Fibroblast of gingiva (primary cell): ENCODE data around the gene SIGMAR1.

Source experiments
- DNase-seq: peaks from one replicate; pipeline ENCODE4 v3.0.0-alpha.2; 2011; ENCODE audit warnings: low read depth

The SIGMAR1 gene

DNA sequence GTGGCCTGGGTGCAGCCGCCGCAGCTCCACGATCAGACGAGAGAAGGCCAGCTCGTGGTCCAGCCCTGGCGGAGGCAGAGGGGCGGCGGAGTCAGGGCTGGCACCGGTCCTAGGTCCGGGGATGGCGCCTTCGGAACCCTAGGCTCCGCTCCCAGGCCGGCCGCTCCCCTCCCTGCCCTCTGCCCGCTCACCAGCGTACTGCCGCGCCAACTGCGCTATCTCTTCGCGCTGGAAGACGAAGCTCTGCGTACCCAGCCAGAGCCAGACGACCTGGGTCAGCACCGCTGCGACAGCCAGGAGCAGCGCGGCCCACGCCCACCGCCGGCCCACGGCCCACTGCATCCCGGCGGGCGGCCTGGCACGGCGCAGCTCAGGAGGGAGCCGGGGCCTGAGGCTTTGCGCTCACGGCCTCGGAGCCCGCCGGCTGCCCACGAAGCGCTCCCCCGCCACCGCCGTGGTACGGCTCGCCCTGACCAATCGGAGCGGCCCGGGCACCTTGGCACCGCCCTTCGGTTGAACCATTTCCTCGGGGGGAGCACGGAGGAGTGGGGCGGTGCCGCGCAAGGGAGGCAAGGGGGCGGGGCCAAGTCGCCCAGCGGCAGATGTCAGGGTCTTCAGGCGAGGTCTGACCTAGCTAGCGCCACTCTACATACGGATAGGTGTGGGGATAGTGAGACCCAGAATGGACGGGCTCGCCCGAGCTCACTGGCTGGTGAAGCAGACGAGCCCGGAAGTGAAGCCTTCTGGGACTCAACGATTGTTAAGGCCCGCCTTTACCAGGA, at the start of gene SIGMAR1:
Gene SIGMAR1 (minus strand): TSS at position 432 of the 782 bp plus-strand sequence. CDS start 90 bp downstream, at position 342.
- DNase-seq: peak; percentile 94

DNA sequence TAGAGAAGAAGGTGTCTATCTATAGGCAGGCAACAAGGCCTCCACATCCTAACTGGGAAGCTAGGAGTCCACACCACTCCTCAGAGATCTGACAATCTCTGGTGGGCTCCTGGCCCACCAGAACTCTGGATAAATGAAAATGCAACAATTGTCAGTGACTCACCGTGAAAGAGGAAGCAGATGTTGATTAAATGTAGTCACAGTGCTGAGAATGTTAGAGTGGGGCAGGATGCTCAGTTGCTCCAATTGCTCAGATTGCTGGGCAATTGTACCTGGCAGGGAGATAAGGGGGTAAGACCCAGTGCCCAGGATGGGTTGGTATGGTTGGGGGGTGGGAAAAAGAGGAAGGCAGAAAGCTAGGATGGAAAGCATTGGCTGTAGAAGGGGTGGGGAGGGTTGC, 49.1 kb upstream of the SIGMAR1 start:
- peak; percentile 46 for DNase-seq

DNA sequence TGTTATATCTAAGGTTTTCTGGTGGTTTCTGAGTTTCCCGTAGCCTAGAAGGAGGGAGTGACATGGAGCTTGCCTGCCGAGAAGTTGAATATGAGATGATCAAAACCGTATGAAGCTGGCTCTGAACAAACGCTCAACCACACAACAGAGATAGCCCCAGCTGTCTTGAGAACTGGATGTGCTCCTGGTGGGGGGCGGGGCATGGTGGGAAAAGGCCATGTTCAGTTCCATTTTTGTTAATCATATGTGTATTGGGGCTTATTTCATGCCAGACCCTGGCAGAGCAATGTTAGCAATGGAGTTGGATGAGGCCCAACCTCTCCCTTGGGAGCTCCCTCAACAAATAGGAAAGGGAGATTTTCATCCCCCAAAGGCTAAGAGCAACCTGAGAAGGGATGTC, 48.6 kb upstream of the SIGMAR1 start:
- peak; percentile 96 for DNase-seq

DNA sequence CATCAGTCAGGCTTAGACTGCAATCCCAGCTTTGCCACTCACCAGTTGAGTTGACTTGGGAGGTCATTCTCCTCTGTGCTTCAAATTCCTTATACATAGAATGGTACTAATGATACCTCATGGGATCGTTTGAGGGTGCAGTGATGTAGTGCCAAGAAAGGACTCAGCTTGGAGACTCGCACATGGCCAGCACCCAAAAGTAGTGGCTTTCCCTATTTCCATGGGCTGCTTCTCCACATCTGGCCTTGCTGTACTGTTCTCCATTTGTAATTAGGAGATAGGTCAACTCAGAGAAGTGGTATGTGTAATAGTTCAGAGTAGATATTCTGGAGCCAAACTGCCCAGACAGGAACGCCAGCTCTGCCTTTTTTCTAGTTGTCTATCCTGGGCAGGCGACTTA, 48.0 kb upstream of the SIGMAR1 start:
- DNase-seq: peak; percentile 90

DNA sequence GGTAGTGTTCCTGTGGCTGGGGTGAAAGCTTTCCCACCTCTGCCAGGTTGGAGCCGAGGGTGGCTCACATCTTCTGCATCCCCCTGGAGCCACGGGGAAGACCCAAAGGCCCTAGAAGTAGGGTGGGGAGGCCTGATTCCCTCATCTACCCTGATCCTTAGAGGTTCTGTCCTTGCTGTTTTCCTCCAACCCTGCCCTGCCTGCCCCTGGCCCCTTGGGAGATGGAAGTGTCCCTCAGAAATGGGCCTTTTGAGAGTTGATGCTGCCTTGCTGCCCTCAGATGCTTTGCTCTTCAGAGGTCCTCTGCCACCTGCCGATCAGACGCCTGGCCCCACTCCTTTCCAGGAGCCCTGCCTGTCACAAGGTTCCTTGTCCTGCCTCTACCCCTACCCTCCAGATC, 47.2 kb upstream of the SIGMAR1 start:
- DNase-seq: no peak

DNA sequence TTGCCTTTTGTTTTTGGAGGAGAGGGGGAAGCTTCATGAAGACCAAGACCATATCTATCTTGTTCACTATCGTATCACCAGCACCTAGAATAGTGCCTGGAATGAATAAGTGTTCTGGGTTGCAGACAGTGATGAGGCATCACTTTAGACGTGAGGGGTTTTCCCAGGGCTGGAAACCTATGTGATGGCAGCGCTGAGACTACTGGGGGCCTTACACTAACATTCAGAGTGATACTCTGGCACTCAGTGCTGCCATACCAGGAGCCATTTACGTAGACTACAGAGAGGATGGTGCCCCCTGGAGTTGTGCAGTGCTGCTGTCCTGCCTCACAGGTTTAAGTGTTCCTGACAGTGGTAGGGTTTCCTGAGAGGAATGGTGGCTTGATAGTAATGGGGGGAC, 46.6 kb upstream of the SIGMAR1 start:
- DNase-seq: no peak

DNA sequence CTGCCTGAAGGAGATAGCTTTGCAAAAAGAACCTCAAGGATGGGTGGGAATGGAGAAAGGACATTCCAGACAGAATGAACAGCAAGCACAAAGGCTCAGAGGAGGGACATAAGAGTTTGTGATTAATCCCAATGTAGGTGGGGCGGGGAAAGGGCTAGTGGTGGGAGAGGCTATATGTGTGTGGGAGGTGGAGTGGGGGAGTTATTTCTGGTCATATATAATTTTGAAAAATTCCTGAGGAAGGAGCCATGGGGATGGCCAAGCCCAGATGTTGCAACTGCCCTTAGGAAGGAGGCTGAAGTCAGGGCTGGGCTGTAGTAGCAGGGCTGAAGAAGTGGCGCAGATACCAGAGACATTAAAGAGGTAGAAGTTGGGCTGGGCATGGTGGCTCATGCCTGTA, 38.3 kb upstream of the SIGMAR1 start:
- DNase-seq: peak; percentile 40

DNA sequence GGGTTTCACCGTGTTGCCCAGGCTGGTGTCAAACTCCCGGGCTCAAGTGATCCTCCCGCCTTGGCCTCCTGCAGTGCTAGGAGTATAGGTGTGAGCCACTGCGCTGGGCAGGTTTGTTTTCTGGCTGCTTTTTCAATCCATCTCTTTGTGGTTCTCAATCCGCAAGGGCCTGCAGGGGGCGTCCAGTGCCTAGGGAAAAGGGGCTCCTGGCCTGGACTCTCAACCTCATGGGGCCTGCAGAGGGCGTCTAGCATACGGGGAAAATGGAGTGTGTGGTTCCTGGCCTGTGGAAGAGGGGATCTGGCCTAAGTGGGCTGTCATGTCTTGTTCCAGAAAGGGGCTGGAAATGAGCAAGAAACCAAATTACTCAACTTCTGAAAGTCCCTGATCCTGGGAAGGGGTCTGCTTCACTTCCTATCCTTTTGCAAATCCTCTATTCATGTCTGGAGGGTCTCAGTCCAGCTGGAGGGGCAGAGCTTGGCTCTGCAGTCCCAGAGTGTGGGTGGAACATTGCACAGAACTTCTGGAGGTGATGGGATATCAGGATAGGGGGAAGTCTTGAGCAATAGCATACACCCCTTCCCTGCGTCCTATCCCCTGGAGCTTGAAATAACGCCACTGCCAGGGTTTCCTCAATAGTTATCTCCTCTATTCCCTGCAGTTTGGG, 37.6 kb upstream of the SIGMAR1 start:
- peak; percentile 80 for DNase-seq

DNA sequence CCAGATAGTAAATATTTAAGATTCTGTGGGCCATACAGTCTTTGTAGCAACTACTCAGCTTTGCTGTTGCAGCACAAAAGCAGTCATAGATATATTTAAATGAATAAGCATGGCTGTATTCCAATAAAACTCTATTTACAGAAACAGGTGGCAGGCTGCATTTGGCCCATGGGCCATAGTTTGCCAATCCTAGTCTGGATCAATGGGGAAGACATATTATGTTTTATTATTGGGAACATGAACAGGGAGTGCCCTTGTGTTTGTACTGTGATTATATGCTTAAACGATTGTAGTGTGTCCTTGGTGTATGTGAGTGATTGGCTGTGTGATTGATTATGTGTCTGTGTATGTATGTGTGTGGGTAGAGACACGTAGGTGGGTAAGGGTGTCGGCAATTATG, 36.9 kb upstream of the SIGMAR1 start:
- no peak for DNase-seq

DNA sequence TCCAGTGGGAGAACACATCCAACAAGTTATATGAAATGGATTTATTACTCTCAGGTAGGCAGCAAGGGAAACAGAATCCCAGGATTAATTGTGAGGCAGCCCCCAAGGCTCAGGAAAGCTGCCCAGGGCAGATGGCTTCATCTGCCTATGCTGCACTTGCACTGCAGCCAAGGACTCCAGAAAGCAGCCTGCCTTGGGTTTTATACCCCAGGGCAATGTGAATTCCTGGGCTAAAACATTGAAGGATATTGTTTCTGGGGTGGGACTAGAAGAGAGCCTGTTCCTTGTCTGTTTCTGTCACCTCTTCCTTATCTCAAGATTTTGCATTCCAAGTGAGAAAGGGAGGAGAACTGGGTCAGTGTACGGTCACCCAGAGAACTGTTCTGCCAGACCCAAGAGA, 33.7 kb upstream of the SIGMAR1 start:
- DNase-seq: no peak

DNA sequence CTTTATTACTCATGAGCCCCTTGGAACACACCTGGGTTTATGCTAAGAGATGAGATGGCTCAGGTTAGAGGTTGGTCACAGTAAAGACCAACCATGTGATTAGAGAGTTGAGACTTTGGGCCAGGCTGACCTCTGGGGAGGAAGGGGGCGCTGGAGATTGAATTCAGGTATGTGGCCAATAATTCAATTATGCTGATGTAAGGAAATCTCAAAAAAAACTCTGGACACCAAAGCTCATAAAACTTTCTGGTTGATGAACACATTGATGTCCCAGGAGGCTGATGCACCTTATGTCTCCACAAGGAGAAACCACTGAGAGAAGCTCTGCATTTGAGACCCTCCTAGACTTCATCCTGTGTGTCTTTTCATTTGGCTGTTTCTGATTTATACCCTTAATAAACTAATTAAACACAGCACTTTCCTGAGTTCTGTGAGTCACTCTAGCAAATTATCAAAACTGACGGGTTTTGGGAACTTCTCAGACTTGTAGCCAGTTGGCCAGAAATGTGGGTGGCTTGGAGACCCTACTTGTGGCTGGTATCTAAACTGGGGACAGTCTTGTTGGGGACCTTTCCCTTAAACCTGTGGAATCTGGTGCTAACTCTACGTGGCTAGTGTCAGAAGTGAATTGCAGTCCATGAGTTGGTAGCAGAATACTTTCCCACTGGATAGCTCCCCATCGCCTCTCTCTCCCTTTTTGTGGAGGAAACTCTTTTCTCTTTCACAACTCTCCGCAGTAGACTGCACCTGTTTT, 32.4 kb upstream of the SIGMAR1 start:
- no peak for DNase-seq

DNA sequence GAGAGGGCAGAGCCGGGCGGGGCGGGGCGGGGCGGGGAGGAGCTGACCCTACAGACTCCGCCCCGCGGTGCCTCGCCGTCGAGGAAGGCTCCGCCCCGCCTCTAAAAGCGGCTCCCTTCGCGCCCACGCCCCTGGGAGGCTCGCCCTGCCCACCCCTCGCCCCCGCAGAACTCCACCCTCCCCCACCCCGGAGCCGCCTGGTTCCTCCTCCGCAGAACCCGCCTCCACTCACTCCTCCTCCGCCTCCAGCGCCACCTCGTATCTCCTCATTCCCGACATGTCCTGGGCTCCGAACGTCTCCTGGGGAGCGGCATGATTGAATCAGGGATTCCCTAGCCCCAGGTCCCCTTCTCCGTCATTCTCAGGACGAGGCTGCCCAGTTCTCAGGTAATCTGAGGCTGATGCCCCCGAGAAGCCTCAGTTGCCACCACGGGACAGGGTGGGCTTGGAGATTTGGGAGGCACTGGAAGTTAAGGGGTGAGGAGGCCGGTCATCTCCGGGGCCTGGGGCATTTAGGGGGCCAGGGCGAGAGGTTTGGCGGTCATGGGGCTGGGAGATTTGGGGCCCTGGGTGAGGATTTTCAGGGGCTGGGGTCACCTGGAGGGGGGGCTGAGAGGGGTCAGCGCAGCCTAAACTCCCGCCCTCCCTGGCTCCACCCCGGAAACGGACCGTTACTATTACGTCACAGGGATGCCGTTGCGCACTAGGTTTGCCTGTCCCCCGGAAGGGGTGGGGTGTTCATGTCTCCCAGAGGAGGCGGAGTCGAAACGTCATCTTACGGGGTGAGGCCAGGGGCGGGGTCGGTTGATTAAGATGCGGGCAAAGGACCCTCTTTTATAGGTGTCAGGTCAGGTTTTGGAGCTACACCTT, 28.0 kb upstream of the SIGMAR1 start:
- peak; percentile 96 for DNase-seq

DNA sequence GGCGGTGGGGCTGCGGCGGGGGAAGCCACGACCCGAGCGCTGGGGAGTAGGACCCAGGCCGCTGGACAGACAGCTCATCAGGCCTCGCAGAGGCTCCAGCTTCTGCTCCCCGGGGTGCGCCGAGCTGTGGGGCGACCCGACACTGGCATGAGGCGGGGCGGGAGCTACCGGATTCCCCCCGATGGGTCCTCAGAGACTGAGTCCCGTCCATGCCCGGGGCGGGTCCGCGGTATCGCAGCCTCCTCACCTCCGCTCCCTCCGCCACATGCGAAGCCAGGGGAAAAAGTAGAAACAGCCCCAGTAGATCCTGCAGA, 27.4 kb upstream of the SIGMAR1 start:
- no peak for DNase-seq

DNA sequence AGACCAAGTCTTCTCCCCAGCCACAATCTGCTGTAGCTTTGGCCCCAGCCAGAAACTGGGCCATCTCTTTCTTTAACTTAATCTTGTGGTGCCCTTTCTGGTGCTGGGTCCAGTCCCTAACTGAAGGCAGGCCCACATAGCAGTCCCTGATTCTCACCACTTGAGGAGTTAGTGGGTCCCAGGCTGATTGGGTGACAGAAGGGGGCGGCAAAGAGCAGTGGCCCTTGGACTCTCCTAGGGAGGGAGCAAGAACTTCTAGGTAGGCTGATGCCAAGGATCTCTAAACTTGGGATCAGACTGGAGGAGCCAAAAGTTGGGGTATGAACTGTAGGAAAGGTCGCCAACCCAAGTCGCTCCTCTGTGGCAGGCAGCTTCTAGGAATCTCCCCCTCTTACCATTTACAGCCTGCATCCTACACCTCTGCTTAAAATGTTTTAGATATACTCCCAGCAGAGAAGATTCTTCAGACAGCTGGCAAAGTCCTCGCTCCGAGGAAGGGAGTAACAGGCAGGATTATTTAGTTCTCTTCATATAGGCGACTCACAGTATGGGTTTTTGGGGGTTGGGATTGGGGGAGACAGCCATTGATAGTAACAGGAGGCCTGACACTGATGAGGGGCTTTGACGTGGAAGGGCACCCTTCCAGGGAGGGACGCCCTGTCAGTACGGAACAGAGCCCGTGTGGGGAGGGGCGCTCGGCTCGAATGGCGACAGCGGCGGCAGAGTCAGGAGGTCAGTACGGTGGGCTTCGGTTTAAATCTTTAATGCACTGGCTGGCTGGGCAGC, 26.9 kb upstream of the SIGMAR1 start:
- peak; percentile 81 for DNase-seq

DNA sequence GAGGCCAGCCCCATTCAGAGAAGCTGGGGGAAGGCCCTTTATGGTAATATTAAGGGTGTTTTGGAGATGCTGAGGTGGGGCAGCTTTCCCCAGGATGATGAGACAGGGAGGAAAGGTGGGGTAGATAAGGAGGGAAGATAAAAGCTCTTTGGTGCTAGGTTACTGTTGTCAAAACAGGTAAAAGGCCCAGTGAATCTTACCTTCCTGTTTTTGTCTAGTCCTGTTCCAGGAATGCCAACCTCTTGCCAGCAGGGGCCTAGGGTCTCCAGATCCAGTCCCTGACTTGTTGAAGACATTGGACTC, 25.7 kb upstream of the SIGMAR1 start:
- no peak for DNase-seq

DNA sequence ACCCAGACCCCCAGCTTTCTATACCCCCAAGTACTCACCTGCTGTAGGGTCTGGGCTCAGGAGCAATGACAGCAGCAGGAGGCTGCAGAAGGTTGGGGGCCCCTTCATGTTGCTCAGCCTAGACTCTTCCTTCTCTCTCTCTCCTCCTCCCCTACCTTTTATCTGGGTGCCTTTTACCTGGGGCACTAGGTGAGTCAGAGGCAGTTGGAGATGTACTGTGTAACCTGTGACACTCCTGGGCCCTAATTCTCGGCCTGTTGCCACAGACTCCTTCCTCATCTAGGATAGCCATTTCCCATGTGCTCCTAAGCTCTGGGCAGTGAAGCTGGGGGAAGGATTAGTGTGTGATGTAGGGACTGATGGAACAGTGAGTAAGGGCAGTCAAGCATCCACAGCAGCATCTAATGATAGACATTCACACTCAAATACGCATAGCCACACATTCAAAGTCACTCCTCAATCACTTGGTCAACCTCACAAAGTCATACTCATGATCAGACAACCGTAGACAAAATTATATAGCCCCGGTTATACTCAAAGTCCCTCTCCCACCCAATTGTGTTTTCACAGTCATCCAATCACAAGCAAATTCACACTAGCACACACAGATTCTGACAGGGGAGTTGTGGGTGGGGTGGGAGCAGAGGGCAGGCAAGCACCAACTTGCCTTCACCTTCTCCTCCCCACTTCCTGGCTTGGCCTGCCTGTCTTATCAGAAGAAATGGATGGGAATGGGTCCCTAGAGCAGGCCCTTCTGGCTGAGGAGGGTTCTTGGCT, 25.1 kb upstream of the SIGMAR1 start, which contains the start of gene CCL27:
Gene CCL27 (minus strand): TSS at position 132 of the 777 bp plus-strand sequence. CDS start 24 bp downstream, at position 108.
- no peak for DNase-seq

DNA sequence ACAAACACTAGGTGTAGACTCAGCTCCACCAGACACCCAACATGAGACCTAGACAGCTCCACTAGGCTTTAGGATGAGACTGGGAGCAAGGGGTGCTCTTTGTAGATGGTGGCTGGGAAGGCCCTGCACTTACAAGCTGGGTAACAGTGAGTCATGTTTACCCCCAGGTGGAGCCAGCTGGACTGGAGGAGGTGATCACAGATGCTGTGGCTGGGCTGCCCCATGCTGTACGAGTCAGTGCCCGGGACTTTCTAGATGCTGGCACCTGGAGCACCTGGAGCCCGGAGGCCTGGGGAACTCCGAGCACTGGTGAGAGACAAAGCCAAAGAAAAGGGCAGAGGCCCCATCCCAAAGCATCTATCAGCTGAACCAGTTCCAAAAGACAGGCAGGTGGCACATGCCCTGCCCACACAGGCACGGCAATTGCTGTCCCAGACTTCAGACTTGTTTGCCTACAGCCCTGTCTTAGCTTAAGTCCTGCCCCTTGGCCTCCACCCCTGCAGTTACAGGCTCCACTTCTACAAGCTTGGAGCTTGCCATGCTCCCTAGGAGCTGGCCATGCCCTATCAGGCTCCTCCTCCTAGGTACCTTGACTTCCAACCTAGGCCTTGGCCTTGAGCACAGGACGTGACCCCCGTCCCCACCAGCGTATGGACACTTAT, 22.1 kb upstream of the SIGMAR1 start:
- DNase-seq: no peak

DNA sequence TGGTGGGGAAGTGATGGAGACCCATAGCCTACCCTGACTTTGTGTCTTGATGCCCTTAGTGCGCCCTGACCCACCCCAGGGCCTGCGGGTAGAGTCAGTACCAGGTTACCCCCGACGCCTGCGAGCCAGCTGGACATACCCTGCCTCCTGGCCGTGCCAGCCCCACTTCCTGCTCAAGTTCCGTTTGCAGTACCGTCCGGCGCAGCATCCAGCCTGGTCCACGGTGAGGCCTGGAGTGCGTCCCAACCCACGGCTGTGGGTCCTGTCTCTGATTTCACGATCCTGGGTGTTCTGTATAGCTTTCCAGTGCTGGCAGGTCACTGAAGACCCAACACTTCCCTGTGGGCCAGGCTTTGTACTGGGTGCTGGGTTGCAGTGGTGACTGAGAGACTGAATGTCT, 20.9 kb upstream of the SIGMAR1 start:
- no peak for DNase-seq

DNA sequence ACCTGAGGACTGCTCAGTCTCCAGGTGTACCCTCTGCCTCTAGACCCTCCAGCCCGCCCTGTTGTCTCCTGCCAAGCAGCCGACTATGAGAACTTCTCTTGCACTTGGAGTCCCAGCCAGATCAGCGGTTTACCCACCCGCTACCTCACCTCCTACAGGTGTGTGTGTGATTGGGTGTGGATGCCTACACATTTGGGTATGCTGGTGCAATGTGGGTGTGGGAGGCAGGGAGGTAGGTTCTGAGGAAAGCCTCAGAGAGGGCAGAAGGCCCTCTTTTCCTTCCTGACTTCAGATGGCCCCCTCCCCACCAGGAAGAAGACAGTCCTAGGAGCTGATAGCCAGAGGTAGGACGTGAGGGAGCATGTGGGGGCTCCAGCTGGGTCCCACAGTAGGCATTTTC, 19.4 kb upstream of the SIGMAR1 start:
- DNase-seq: no peak

DNA sequence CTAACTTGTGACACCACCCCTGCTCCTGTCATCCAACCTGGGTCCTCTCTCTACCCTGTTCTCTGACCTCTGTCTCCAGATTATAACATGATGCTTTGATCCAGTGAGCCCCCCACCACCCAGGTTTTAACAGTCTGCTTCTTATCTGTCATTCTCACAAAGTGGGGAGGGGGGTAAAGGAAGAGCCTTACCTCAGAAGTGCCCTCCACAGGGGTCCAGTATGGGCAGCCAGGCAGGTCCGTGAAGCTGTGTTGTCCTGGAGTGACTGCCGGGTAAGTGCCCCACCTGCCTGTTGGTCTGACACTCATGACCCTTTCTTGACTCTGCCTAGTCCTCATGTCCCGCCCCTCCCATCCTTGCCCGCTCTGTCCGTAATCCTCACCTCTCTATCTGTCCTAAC, 17.8 kb upstream of the SIGMAR1 start:
- no peak for DNase-seq
